Ovary (tissue), 9 donors: ENCODE data around the gene MED1. TPM values are rescaled to one million over a fixed set of nuclear protein-coding genes. Genes with fewer than 3 reads are reported as not detected.
"Not testable (repeated sequence)": the region's sequence is repeated elsewhere in the genome, so short reads cannot be mapped to it uniquely, and the experiment has no call there.

Experiments
- DNase-seq, 5 donors: peaks; one replicate each; pipeline ENCODE4 v3.0.0-alpha.2; 2019 to 2020
- H3K27ac ChIP-seq, 2 donors: fragments of 200-600 bp; one replicate each; pipeline versions ENCODE4 v1.5.1 to v1.8.0; 2019 to 2022
- H3K27me3 ChIP-seq: fragments of 200-600 bp; one replicate; pipeline ENCODE4 v1.8.0; 2022
- H3K36me3 ChIP-seq: fragments of 200-600 bp; sonication (generic); one replicate; pipeline ENCODE4 v1.5.1; 2019
- H3K4me1 ChIP-seq: one replicate; pipeline ENCODE4 v1.8.1; 2013; ENCODE audit warnings: mild to moderate bottlenecking, moderate library complexity; ENCODE audit not compliant: insufficient read depth
- H3K4me3 ChIP-seq: fragments of 200-600 bp; sonication (generic); one replicate; pipeline ENCODE4 v1.5.1; 2017
- H3K9me3 ChIP-seq, 2 donors: fragments of 200-600 bp in 1 of 2; sonication (generic) in 1 of 2; one replicate each; pipeline versions ENCODE4 v1.5.1 to v1.8.1; 2013 to 2019; ENCODE audit warnings: mild to moderate bottlenecking in 1 of 2, moderate library complexity in 1 of 2
- CTCF ChIP-seq, 3 donors: fragments of 450-650 bp in 2 of 3; fragments of 200-600 bp in 1 of 3; IDR thresholded peaks; one replicate each; pipeline versions ENCODE4 v1.5.1 to v1.8.0; 2016 to 2022; ENCODE audit warnings: antibody characterized with exemption in 3 of 3, mild to moderate bottlenecking in 1 of 3
- EP300 ChIP-seq: sonication (generic); formaldehyde crosslinking; IDR thresholded peaks from one replicate; pipeline ENCODE4 v1.6.1; 2017; ENCODE audit warnings: antibody characterized with exemption
- POLR2A ChIP-seq: fragments of 450-650 bp; IDR thresholded peaks from one replicate; pipeline ENCODE4 v1.6.1; 2017; ENCODE audit warnings: antibody characterized with exemption, mild to moderate bottlenecking, moderate library complexity
- WGBS, 3 donors: extraction: QIAGEN DNeasy Blood & Tissue Kit in 1 of 3; methylation state at CpG; one replicate each; pipeline versions ENCODE4 v1.1.5 to v1.1.7; 2013 to 2017; 5-methylcytosine and 5-hydroxymethylcytosine counted together
- intact Hi-C, 4 donors: fragments of 100-400 bp; cut with DNase I; formaldehyde crosslinking; loops; one replicate each; pipeline versions ENCODE4 v1.11.0 to v1.15.1; 2022 to 2023
- polyA plus RNA-seq, 2 donors: library from polyadenylated mRNA; stranded (reverse); fragments of 200-250 nt in 1 of 2; fragments of 350-450 nt in 1 of 2; fragmentation: Illumina TruSeq in 1 of 2; extraction: RNeasy Lipid Tissue Mini Kit (QIAGEN cat#74804) in 1 of 2; gene quantifications; one replicate each; pipeline ENCODE4 v1.2.3, GENCODE V29; 2013 to 2014
- total RNA-seq, 7 donors: library from RNA; depleted of rRNA in 2 of 7; stranded (reverse); fragments of >200 nt in 2 of 7; fragmentation: NEBNext Ultra II Directional in 3 of 7; extraction: Animal tissue kit (Norgen Biotek cat#: 25700) in 3 of 7; gene quantifications; one replicate each; pipeline versions ENCODE4 v1.1.0 to v1.2.4, GENCODE V29; 2016 to 2023
- donor health status: DM: no; HTN: no; CAD: no; lungs with moderate emphysema.
- donor health status: DM: no; HTN: no; CAD: no.
- donor health status: Bipolar disorder and iron deficiency.
- donor health status: DM: yes; HTN: yes; CAD: no.
- donor health status: DM: no; HTN: no; CAD: no.
- donor health status: DM: yes; HTN: yes; CAD: no.

MED1 gene
- total and polyA plus RNA-seq, 9 donors, result 11.0 to 43.7 (median 33.8) TPM

- no peak overlapping the region for H3K4me3 ChIP-seq
- no peaks in the 10 kb centered on the region for H3K9me3 ChIP-seq
- TF ChIP-seq EP300 (no peak), CTCF (IDR thresholded peaks at IDR 0.05) (no peak), POLR2A (no peak)
- H3K4me1 ChIP-seq, result peaks cover 1% of the 10 kb centered on the region
- no peaks in the 10 kb centered on the region for H3K36me3 ChIP-seq
- intact Hi-C loops, result loop anchor here in 1 of 4 donors (2.0 kb wide), 1 partner anchor 16 kb away; no protein-coding TSS in a partner anchor
- no peak overlapping the region for H3K27ac ChIP-seq
- no peaks in the 10 kb centered on the region for H3K27me3 ChIP-seq
- DNase-seq, result no peak
- 95 to 97% (median 96%) methylated on average over 6 of the region's 6 CpGs for WGBS, 3 donors
Observed at GRCh38 chr17:39385040-39385439, 66.0 kb downstream of the MED1 start.

GRCh38 chr17:39380144-39380543 is 70.9 kb downstream of the MED1 start:
- Histone ChIP-seq H3K9me3 (no peaks in the 10 kb centered on the region), H3K27ac (no peak overlapping the region), H3K4me1 (peaks cover 1% of the 10 kb centered on the region), H3K27me3 (no peaks in the 10 kb centered on the region), H3K4me3 (no peak overlapping the region), H3K36me3 (no peaks in the 10 kb centered on the region)
- intact Hi-C loops, result no loop called here
- TF ChIP-seq POLR2A (no peak), CTCF (IDR thresholded peaks at IDR 0.05) (no peak), EP300 (no peak)
- 71 to 74% (median 73%) methylated on average over 2 of the region's 2 CpGs for WGBS, 3 donors
- DNase-seq, result no peak

GRCh38 chr17:39376434-39376833 is 74.6 kb downstream of the MED1 start:
- Histone ChIP-seq H3K9me3 (no peaks in the 10 kb centered on the region), H3K4me3 (no peak overlapping the region), H3K27ac (no peak overlapping the region), H3K36me3 (no peaks in the 10 kb centered on the region), H3K27me3 (no peaks in the 10 kb centered on the region), H3K4me1 (peaks cover 1% of the 10 kb centered on the region)
- WGBS, 3 donors, result 54 to 87% (median 67%) methylated on average over 2 of the region's 2 CpGs
- TF ChIP-seq POLR2A, result no peak
- intact Hi-C loops, result no loop called here
- no peak for DNase-seq

- DNase-seq, H3K9me3 ChIP-seq, H3K27me3 ChIP-seq, H3K36me3 ChIP-seq, H3K4me3 ChIP-seq, H3K4me1 ChIP-seq, H3K27ac ChIP-seq: not testable (repeated sequence)
- intact Hi-C loops, result loop anchor here in 1 of 4 donors (2.0 kb wide), 1 partner anchor 17 kb away; no protein-coding TSS in a partner anchor
- 96 to 99% (median 99%) methylated on average over 4 of the region's 4 CpGs for WGBS, 3 donors
Observed at GRCh38 chr17:39367805-39368204, 83.3 kb downstream of the MED1 start.

- intact Hi-C loops, result no loop called here
- Histone ChIP-seq H3K27me3 (no peaks in the 10 kb centered on the region), H3K36me3 (no peaks in the 10 kb centered on the region), H3K4me1 (peaks cover 5% of the 10 kb centered on the region), H3K9me3 (no peaks in the 10 kb centered on the region), H3K27ac (no peak overlapping the region), H3K4me3 (peak overlapping the region; percentile 2)
- TF ChIP-seq EP300 (no peak), POLR2A (no peak), CTCF (IDR thresholded peaks at IDR 0.05) (no peak)
- 15 to 42% (median 17%) methylated on average over 5 of the region's 5 CpGs for WGBS, 3 donors
- DNase-seq, result no peak
Observed at GRCh38 chr17:39365872-39366271, 85.2 kb downstream of the MED1 start.

- peaks cover 5% of the 10 kb centered on the region for H3K4me1 ChIP-seq
- H3K27ac ChIP-seq, result no peak overlapping the region
- TF ChIP-seq CTCF (IDR thresholded peaks at IDR 0.05), result no peak
- TF ChIP-seq EP300, result no peak
- TF ChIP-seq POLR2A, result no peak
- no peaks in the 10 kb centered on the region for H3K36me3 ChIP-seq
- no peak for DNase-seq
- WGBS, 3 donors, result 4 to 12% (median 7%) methylated on average over 4 of the region's 4 CpGs
- H3K9me3 ChIP-seq, result no peaks in the 10 kb centered on the region
- H3K27me3 ChIP-seq, result no peaks in the 10 kb centered on the region
- intact Hi-C loops, result no loop called here
- no peak overlapping the region for H3K4me3 ChIP-seq
Observed at GRCh38 chr17:39365242-39365641, 85.8 kb downstream of the MED1 start.
